ENCODE measurements around the gene CLDN9. TPM values are rescaled to one million over a fixed set of nuclear protein-coding genes. Genes with fewer than 3 reads are reported as not detected.

Gene CLDN9
- total RNA-seq, 4 donors from 2014 or later = 0.40 TPM; not detected in 3

DNA sequence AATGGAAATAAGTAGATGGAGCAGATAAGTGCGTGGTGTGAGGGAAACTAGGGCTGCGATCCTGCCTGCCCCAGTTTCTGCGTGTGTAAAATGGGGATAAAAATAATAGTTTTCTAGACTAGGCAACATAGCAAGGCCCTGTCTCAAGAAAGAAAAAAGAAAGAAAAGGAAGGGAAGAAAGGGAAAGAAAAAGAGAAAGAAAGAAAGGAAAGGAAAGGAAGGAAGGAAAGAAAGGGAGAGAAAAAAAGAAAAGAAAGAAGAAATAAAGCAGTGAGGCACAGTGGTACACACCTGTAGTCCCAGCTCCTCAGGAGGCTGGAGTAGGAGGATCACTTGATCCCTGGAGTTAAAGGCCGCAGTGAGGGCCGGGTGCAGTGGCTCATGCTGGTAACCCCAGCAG is 30.3 kb upstream of the CLDN9 start:
- no peak overlapping the region for H3K27ac ChIP-seq
- H3K27me3 ChIP-seq = peaks cover 0 to 6% (median 3%) of the 10 kb centered on the region in 3 donors
- TF ChIP-seq, protein P1, sequence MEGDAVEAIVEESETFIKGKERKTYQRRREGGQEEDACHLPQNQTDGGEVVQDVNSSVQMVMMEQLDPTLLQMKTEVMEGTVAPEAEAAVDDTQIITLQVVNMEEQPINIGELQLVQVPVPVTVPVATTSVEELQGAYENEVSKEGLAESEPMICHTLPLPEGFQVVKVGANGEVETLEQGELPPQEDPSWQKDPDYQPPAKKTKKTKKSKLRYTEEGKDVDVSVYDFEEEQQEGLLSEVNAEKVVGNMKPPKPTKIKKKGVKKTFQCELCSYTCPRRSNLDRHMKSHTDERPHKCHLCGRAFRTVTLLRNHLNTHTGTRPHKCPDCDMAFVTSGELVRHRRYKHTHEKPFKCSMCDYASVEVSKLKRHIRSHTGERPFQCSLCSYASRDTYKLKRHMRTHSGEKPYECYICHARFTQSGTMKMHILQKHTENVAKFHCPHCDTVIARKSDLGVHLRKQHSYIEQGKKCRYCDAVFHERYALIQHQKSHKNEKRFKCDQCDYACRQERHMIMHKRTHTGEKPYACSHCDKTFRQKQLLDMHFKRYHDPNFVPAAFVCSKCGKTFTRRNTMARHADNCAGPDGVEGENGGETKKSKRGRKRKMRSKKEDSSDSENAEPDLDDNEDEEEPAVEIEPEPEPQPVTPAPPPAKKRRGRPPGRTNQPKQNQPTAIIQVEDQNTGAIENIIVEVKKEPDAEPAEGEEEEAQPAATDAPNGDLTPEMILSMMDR (IDR thresholded peaks at IDR 0.05 in 4 of 5, conservative IDR thresholded peaks at IDR 0.05 in 1 of 5) = no peak
- no peak for TF ChIP-seq POLR2A (IDR thresholded peaks at IDR 0.05)
- H3K36me3 ChIP-seq = no peaks in the 10 kb centered on the region
- no peak overlapping the region for H3K4me3 ChIP-seq
- no peaks in the 10 kb centered on the region for H3K9me3 ChIP-seq
- peaks cover 25 to 28% of the 10 kb centered on the region in 2 donors for H3K4me1 ChIP-seq
- no peak for ATAC-seq
- intact Hi-C loops (cut with DNase I; ENCODE audit: low total_unique reads) = no loop called here
- in situ Hi-C loops (cut with MboI; ENCODE audit: low sequenced_read_pairs in 4 of 4) = no loop called here
- no peak for DNase-seq

DNA sequence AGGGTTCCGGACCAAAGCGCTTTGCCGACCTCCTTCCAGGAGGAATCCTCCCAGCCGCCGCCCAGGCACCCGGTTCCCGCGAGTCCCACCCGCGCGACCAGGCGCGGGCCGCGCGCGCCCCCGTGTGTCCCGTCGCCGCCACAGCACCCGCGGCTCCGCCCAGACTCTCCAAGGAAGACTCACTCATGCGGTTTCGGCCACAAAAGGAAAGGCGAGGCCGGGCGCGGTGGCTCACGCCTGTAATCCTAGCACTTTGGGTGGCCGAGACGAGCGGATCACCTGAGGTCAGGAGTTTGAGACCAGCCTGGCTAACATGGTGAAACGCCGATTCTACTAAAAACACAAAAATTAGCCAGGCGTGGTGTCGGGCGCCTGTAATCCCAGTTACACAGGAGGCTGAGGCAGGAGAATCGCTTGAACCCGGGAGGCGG is 29.0 kb upstream of the CLDN9 start:
- DNase-seq (peak; percentile 53 to 77), ATAC-seq (peak; percentile 67 to 70)
- TF ChIP-seq, protein P1 (IDR thresholded peaks at IDR 0.05 in 4 of 5, conservative IDR thresholded peaks at IDR 0.05 in 1 of 5) = peak; percentile 79 to 99 (median 83)
- no peak for TF ChIP-seq POLR2A (IDR thresholded peaks at IDR 0.05)
- in situ Hi-C loops (cut with MboI; ENCODE audit: low sequenced_read_pairs in 4 of 4) = no loop called here
- intact Hi-C loops (cut with DNase I; ENCODE audit: low total_unique reads) = no loop called here
- Histone ChIP-seq H3K27me3 (peaks cover 0 to 6% (median 3%) of the 10 kb centered on the region in 3 donors), H3K4me3 (peak overlapping the region in 3 of 4 donors; percentile 18 to 41 (median 34)), H3K9me3 (no peaks in the 10 kb centered on the region), H3K27ac (no peak overlapping the region), H3K4me1 (peaks cover 25 to 28% of the 10 kb centered on the region in 2 donors), H3K36me3 (no peaks in the 10 kb centered on the region)

DNA sequence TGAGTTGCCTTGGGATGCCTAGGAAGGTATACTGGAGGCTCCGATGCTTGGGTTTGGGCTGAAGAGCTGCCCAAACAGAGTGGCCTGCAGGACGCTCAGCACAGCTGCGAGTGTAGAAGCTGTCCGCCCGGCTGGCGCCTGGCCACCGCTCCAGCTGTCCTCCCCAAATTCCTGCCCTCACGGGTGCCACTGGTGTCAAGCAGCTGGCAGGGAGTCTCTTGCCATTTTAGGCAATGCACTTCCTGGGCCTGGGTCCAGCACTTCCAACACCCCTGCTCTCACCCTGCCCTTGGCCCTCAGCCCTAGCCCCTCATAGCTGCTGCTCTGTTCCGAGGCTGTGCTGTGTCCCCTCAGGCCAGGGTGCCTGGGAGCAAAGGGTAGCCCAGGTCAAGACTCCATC is 27.3 kb upstream of the CLDN9 start:
- Histone ChIP-seq H3K27ac (peak overlapping the region; percentile 40 to 79 (median 66)), H3K27me3 (no peaks in the 10 kb centered on the region), H3K4me1 (peaks cover 23 to 25% of the 10 kb centered on the region in 2 donors), H3K4me3 (no peak overlapping the region), H3K9me3 (no peaks in the 10 kb centered on the region), H3K36me3 (no peaks in the 10 kb centered on the region)
- DNase-seq (peak in 1 of 2 donors; percentile 71), ATAC-seq (peak; percentile 9 to 45)
- intact Hi-C loops (cut with DNase I; ENCODE audit: low total_unique reads) (loop anchor here (1.0 kb wide), 1 partner anchor 24 kb away; no protein-coding TSS in a partner anchor), in situ Hi-C loops (cut with MboI; ENCODE audit: low sequenced_read_pairs in 4 of 4) (no loop called here)
- TF ChIP-seq, protein P1 (IDR thresholded peaks at IDR 0.05 in 4 of 5, conservative IDR thresholded peaks at IDR 0.05 in 1 of 5) = no peak

DNA sequence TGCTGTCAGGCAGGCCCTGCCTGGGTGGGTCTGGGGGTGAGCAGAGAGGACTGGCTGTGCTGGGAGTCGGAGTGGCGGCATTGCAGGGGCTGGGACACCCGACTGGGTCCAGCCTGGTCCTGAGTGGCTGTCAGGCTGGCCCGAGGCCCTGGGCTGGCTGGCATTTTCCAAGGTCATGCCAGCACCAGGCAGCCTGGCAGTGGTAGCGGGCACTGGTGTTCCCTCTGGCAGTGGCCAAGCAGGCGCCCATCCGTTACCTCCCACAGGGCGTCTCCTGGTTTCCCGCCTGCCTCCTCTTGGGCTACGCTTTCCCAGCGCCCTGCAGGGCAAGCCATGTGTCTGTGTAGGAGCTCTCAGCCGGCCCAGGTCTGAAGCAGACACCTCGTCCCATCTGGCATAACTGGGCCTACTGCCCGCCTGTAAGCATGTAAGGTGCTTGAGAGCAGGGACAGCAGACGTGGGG is 26.8 kb upstream of the CLDN9 start:
- Histone ChIP-seq H3K4me3 (no peak overlapping the region), H3K27me3 (no peaks in the 10 kb centered on the region), H3K9me3 (no peaks in the 10 kb centered on the region), H3K4me1 (peaks cover 23% of the 10 kb centered on the region in 2 donors), H3K36me3 (no peaks in the 10 kb centered on the region), H3K27ac (peak overlapping the region; percentile 40 to 79 (median 66))
- ATAC-seq (peak; percentile 11 to 60), DNase-seq (peak in 1 of 2 donors; percentile 75)
- TF ChIP-seq POLR2A (IDR thresholded peaks at IDR 0.05) = no peak
- TF ChIP-seq, protein P1 (IDR thresholded peaks at IDR 0.05 in 4 of 5, conservative IDR thresholded peaks at IDR 0.05 in 1 of 5) = no peak
- intact Hi-C loops (cut with DNase I; ENCODE audit: low total_unique reads) (loop anchor here (1.0 kb wide), 2 partner anchors 25 to 45 kb away; no protein-coding TSS in a partner anchor), in situ Hi-C loops (cut with MboI; ENCODE audit: low sequenced_read_pairs in 4 of 4) (no loop called here)

Data from gastrocnemius medialis (tissue), 4 donors.